Stimulated activated CD8-positive, alpha-beta memory T cell treated with anti-CD3 and anti-CD28 coated beads, Interleukin-4, amount 100 ng/mL, for 4 hours (primary cell): ENCODE results near the gene TMEM239.
"Not testable (repeated sequence)": the region's sequence is repeated elsewhere in the genome, so short reads cannot be mapped to it uniquely, and the experiment has no call there.

ENCODE experiments used
- DNase-seq, 2 donors: peaks; one replicate each; pipeline ENCODE4 v3.0.0-alpha.2; 2020; ENCODE audit warnings: low read depth in 2 of 2, low spot score in 1 of 2

TMEM239 gene

DNA sequence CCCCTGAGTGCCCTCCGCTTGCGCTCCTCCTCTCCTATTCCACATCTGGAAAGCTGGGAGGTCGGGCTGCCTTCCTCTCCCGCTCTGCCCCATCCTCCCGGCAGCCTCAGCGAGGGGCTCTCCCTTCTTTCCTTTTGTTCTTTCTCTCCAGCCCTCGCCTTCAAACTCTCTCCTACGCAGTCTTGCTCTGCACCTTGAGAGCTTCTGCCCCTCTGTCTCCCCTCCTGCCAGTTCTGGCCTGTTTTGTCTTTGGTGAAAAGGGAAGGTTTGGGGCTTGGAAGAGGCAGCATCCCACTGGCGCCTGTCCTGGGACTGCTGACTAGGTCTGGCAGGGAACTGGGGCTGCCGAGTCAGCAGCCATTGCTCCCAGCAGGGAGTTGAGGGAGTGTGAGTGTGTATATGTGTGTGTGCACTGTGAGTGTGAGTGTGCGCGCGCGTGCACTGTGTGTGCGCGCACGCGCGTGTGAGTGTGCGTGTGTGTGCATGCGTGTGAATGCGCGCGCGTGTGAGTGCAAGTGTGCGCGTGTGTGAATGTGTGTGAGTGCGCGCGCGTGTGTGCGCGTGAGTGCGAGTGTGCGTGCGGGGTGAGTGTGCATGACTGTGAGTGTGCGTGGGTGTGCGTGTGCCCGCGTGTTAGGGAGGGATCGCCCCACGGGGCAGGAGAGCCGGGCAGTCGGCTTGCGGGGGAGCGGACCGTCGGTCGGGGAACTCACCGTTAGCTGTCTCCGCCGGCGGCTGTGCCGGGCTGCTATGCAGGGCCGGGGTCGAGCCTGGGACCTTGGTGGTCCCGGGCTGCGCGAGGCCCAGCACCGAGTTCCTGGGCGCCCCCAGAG lies 16.3 kb upstream of the TMEM239 start:
- no peak for DNase-seq

DNA sequence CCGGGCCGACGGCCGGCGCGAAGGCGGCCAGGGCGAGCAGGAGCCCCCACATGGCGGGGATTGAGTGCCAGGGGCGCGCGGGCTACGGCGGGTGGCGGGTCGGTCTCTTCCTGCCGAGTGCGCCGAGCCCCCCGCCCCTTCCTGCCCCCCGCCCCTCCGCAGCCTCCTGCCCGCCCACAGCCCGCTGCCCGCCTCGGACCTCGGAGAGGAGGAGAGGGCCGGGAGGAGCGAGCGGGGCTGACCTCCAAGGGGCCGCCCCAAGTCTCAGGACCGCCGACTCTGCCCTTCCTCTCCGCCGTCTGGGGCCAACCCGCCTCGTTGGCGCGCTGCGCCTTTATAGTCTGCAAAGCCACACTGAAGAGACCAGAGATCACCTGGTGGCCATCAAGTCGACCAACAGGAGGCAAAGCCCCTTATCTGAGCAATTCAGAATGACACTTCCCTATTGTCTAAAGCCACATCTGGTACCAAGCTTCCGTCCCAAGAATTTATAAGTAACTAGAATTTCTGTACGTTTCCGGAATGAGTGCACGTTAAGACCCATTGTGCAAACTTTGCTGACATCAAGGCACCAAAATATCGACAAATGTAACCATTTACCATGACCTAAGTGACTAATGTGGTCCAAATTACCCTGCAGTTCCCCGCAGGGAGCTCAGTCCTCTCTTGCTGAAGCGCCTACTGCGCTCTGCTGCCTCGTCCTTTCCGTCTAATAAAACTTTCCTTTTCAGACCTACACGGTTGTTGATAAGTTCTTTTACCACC lies 15.5 kb upstream of the TMEM239 start, which contains the start of gene CPXM1:
TSS of gene CPXM1 (minus strand) at position 107 of the 765 bp plus-strand sequence. CDS start at position 52, 55 bp downstream.
- no peak for DNase-seq

DNA sequence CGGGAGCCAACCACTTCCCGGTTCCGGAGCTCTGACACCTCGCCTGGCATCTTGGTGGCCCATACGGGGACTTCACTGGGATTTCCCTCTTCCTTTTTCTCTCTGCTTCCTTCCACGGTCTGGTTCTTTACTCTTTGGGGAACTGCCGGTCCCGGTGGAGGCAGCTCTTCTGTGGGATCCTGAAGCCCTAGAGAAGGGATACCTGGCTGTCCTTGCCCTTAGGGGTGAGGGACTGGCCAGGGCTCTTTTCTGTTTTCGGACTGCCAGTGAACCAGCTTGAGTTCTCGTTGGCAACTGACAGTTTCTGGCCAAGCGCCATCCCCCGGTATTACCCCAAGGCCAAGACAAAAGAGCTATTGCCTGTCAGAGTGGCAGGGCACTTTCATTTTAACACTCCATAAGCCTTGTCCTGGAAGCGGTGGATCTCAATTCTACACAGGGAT lies 14.9 kb upstream of the TMEM239 start:
- DNase-seq = no peak

DNA sequence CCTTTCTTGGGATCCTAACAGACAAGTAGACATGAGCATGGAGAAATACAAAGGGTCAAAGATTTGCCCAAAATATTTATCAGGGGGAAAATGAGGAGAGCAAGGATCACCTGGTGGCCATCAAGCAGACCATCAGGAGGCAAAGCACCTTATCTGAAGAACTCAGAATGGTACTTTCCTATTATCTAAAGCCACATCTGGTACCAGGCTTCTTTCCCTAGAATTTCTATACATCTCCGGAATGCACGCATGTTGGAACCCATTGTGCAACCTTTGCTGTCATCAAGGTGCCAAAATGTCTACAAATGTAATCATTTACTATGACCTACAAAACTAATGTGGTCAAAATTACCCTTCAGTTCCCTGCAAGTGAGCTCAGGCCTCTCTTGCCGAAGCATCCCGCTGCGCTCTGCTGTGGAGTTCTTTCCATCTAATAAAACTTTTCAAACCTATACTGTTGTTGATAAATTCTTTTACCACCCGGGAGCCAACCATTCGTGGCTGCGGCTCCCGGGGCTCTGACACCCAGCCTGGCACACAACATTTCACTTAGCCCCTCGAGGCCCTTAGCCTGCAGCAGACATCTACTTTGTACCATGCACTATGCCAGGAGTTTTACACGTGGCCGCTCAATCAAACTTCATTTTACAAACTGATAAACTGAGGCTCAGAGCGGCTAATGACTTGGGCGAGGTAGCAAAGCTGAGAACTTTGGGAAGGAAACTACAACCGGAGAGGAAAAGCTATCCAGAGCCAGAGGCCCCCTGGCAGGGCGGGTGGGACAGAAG lies 11.9 kb upstream of the TMEM239 start:
- DNase-seq = no peak

DNA sequence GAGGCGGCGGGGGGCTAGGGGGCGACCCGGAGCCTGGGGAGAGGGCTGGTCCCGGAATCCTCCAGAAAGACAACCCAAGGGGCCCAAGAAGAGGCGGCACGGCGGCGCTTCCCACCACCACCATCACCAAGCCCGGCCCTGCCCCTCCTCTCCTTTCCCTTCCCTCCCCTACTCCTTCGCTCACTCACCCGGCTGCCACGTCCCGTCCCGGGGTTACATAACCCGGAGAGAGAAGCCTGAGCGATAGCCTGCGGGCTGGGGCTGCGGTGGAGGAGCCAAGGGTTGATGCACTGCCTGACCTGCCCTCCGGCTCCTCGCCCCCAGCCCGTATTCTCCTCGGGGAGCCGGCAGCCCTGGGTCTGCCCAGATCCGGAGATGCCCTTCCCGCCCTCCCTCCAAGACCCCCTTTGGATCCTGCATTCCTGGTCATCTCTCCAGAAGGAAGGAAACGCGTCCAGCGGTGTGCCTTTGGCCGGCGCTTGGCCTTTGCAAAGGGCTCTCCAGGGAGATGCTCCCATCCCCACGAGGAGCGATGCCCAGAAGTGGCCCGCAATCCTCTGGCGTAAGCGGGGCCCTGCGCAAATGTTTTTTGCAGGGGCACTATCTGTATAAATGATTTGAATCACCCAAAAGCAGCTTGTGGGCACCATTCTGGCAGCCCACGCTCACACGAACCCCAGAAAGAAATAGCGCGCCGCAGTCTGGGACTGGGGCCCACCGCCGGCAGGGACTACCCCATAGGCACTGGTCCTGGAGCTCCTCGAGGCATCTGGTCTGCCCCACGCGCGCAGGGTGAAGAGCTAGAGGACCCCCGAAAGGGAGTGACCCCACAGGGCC lies 11.1 kb upstream of the TMEM239 start:
- DNase-seq = no peak

DNA sequence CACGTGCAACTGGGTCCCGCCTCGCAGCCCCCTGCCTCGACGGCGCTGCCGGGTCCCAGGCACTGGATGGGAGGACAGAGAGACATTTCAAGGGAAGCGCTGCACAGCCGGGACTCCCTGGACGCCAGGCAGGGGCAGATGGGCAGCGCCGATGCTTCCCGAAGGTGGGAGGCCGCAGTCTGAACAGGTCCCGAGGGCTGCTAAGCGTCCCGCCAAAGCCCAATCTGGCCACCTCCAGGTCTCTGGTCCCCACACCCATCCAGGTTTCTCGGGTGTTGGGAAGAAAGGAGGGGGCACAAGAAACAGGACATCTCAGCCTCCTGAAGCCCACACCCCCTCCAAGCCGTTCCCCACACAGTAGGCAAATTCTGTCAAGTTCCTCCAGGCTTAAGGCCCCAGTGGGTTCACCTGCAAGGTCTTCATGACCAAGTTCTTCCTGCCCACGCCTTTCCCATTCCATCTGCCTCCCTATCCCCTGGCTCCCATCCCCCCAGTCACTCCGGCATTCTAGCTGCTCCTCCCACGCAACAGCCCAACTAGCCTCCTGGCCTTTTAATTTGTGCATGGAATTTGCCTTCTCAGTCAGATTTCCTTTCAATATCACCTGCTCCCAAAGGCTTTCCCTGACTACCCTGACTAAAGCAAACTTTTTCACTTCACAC lies 10.3 kb upstream of the TMEM239 start:
- DNase-seq = no peak

DNA sequence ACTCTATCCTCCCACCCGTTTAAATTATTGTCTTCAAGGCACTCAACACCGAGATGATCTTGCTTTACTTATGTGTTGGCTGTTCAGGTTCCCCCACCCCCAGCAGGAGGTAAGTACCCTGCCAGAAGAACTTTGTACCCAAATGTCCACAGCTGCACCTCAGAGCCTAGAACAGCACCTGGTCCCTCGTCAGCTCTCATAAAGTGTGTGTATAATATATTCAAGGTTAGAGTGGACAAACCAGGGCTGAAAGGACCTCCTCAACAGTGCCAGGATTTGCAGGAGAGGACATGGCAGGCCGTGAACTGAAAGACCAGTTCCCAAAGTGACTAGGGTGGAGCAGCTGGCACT lies 9.8 kb upstream of the TMEM239 start:
- no peak for DNase-seq

DNA sequence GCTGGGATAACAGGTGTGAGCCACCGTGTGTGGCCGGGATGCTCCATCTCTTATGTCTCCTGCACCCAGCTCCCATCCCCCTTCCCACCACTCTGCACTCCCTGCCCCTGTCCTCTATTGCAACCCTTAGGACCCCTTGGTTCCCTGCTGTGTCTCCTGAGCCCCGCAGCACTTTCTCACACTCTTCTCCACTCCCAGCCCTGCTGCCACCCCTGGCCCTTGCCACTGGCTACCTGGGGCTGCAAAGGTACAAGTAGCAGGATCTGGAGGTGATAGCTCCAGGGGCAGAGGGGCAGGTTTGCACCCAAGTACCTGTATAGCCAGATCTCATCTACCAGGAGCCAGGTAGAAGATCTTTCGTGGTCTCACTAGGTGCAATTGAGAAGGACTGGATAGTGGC lies 9.1 kb upstream of the TMEM239 start:
- no peak for DNase-seq

DNA sequence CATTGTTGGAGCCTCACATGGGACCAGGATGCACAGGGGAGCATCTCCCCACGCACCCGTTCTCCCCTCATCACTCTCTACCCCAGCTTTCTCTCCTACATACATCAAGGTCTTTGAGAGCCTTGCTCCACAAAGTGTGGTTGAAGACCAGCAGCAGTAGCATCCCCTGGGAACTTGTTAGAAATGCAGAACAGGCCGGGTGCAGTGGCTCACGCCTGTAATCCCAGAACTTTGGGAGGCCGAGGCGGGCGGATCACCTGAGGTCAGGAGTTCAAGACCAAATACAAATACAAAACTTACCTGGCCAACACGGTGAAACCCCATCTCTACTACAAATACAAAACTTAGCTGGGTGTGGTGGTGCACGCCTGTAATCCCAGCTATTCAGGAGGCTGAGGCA lies 8.2 kb upstream of the TMEM239 start:
- not testable (repeated sequence) for DNase-seq

DNA sequence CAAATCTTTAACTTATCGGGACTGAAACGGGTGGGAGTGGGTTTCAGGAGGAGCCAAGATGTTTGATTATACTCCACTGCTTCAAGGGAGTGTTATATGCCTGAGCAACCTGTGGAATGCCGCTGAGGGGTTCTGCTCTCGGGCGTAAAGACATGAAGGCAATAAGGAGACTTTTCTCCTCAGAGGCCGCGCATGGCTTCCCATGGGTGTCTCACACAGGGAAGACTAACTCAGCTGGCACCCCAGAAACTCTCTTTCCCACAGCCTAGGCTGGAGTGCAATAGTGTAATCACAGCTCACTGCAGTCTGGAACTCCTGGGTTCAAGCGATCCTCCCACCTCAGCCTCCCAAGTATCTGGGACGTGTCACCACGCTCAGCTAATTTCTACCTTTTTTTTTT lies 6.5 kb upstream of the TMEM239 start:
- DNase-seq = no peak

DNA sequence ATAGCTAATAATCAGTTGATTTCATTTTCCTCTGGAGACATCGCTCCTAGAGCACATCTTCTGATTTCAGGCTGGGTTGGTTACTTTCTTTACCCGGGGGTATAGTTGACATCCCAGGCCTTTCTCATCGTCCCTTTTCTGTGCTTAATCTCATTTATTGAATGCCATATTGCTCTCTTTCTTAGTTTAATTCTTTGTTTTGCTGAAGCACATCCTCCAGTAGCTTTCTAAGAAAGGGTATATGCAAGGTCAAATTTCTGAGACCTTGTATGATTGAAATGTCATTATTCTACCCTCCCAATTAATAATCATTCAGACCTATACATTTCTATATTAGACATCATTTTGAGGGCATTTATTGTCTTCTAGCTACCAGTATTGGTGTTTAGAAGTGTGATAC lies 4.0 kb upstream of the TMEM239 start:
- no peak for DNase-seq

DNA sequence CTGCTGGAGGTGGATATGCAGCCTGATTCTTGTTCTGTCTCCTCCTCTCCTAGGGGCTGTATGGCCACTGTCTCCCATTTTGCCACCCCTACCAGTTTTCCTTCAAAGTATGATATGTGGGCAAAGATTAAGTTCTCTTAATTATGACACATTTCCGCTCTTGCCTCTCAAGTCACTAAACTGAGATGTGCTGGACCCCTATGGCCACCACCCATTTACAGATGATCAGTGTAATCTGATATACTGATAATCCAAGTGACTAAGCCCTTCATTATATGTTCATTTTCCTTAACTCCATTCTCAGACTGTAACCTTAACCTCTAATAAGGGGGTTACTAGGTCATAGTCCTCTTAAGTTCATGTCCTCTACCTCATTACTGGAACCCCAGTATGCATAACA lies 2.1 kb upstream of the TMEM239 start:
- no peak for DNase-seq

DNA sequence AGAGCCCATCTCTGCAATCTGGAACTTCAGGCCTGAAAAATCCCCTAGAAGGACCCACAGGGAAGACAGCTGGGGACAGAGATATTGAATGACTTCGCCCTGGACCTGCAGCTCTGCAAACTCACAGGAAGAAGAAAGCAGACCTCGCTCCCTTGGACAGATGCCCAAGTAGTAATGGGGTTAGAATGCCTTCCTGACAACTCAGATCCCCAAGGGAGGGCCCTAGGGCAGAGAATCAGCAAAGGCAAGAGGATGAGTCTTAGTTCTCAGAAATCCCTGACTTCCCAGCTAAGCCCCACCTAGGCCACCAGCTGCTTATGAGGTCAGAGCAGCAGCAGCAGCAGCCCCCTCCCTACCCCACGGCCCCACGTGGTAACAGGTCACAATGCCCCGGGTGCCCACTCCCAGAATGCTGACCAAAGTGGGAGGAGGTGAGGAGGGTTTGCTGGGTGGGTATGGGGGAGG lies 1.5 kb upstream of the TMEM239 start, which contains the start of gene C20orf141:
TSS of gene C20orf141 (plus strand) at position 401 of the 465 bp plus-strand sequence. CDS start 198 bp downstream, outside the sequence.
- DNase-seq = no peak

DNA sequence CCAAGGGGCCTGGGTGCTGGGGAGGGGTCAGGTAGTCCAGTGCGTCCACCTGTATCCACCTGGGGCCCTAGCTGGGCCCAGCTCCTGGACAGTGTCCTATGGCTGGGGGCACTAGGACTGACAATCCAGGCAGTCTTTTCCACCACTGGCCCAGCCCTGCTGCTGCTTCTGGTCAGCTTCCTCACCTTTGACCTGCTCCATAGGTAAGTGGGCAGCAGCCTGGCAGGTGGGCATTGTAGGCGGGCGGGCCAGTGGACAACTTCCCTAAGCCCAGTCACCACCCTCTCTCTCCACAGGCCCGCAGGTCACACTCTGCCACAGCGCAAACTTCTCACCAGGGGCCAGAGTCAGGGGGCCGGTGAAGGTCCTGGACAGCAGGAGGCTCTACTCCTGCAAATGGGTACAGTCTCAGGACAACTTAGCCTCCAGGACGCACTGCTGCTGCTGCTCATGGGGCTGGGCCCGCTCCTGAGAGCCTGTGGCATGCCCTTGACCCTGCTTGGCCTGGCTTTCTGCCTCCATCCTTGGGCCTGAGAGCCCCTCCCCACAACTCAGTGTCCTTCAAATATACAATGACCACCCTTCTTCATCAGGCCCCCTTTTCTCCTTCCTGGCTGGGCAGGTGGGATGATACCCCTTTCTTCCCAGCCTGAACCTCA lies 793 bp upstream of the TMEM239 start:
- no peak for DNase-seq

DNA sequence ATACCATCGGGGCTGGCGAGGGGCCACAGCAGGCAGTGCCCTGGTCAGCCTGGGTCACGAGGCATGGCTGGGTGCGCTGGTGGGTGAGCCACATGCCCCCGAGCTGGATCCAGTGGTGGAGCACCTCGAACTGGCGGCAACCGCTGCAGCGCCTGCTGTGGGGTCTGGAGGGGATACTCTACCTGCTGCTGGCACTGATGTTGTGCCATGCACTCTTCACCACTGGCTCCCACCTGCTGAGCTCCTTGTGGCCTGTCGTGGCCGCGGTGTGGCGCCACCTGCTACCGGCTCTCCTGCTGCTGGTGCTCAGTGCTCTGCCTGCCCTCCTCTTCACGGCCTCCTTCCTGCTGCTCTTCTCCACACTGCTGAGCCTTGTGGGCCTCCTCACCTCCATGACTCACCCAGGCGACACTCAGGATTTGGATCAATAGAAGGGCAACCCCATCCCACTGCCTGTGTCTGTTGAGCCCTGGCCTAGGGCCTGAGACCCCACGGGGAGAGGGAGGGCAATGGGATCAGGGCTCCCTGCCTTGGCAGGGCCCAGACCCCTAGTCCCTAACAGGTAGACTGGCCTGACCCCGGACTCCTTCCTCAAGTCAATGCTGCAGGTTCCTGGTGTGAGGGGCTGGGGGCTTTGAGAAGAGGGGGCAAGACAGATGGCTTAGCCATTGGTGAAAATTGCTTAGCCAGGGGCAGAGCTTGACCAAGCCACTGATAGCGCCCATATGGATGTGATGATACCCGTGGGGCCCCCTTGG lies 598 bp downstream of the TMEM239 start:
- DNase-seq = no peak

DNA sequence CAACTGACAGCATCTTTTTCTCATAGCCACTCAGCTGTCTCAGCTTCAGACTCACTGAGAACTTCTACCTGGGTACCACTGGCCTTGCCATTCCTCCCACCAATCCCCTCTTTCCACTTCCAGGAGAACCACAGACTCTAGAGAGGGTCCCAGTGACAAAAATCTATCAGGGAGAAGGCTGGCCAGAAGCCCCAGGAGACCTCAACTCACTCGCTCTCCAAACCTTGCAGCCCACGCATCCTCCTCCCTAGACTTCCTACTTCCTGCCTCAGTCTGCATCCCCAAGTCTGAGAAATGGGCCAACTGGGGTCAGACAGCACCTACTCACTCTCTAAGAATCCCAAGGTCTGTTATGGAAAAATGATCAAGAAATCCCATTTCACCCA lies 1.2 kb downstream of the TMEM239 start:
- no peak for DNase-seq

DNA sequence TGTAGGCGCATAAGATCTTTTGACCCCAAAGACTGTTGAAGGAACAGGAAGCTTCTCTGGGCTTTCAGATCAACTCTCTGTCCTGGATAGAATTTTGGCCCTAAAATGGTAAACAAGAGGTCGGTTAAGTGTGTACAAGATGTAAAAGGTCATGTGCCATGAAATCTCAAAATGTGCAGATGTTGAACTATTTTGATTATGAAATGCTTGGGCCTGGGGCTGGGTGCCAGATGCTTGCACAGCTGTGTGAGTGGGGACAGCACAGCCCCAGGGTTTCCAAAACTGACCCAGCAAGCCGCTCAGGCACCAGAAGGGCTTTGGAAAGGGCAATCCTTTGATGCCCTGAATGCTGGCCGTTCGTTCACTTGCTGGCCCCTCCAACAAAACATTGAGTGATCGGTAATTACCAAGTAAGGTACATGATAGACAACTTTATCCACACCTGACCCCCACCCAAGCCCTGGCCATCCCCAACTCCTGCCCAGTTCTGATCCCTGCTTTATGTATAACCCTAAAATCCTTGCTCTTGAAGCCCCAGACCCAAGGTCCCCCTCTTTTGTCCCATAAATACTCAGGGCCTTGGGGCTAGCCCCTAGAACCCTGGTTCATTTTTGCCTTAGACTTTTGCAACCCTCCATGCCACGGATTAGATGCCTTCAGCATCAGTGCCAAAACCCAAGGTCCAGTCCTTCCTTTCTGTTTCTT lies 1.9 kb downstream of the TMEM239 start:
- DNase-seq = no peak
